ENCODE measurements around the gene DTX1. TPM values are rescaled to one million over a fixed set of nuclear protein-coding genes. Genes with fewer than 3 reads are reported as not detected.

The DTX1 gene
- total RNA-seq, 1 experiment from 2014 or later: 3.0 TPM

DNA sequence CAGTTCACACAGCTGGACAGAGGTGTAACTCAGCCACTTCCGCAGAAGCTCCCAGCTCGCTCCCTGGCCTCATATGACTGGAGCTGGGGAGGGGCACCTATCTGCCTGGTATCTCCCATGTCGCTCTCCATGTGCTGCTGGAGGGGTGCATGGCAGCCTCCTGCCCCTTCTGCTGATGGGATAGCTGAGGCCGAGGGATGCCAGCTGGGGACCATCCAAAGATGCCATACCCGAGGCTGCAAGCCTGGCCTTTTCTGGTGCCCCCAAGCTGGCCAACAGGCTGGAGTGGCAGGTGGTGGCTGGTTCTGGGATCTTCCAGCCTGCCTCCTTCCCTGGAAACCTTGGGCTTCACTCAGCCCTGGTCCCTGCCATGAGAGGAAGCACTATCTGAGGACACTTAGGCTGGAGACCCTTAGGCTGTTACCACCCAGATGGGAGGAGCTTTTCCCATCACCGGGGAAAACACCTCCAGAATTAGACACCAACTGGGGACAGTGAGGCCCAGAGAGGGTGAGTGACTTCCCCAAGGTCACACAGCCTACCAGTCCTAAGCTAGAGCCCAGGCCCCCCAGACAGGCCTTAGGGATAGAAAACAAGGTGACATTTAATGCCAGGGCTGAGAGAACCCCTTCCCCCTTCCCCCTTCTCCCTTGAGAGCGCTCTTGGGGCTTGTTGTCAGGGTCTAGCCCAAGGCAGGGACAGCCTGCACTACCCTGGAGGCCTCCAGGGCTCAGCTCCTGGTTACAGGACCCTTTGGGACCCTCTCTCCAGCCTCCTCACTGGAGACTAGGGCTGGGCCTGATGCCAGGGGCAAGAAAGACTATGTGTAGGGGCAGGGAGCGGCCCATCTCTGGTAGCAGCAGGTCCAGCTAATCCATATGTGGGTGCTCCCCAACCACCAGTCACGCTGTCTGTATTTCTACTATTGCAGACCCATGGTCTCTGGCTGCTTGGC lies 7.1 kb downstream of the DTX1 start:
- Histone ChIP-seq H3K79me1 (ENCODE audit: insufficient read depth, low read depth, low read length, poor library complexity, severe bottlenecking) (no peaks in the 10 kb centered on the region), H4K5ac (ENCODE audit: insufficient read length, low read depth, low read length) (no peak overlapping the region), H2BK20ac (ENCODE audit: low read depth, low read length, poor library complexity, severe bottlenecking) (no peak overlapping the region), H2AFZ (ENCODE audit: low read length) (no peak overlapping the region), H2BK12ac (ENCODE audit: insufficient read length, low read depth, low read length) (no peak overlapping the region), H3K4me1 (ENCODE audit: insufficient read depth, low read length) (peaks cover 4% of the 10 kb centered on the region; the same call in 1 of the 2 replicates), H3K18ac (ENCODE audit: insufficient read length, low read depth, low read length) (no peak overlapping the region), H3K23ac (ENCODE audit: insufficient read length, low read depth, low read length) (no peak overlapping the region), H2BK15ac (ENCODE audit: low read depth, low read length) (no peak overlapping the region), H3K27me3 (ENCODE audit: insufficient read depth, low read length) (no peaks in the 10 kb centered on the region; the same call in 1 of the 2 replicates), H3K27ac (ENCODE audit: insufficient read length, low read depth, low read length) (no peak overlapping the region), H3K23me2 (ENCODE audit: insufficient read length, low read depth, low read length, poor library complexity, severe bottlenecking) (peaks cover 2% of the 10 kb centered on the region), H3K4me2 (ENCODE audit: insufficient read depth, insufficient read length, low read length) (no peak overlapping the region), H2AK5ac (ENCODE audit: insufficient read length, low read length) (no peak overlapping the region), H3K79me2 (ENCODE audit: insufficient read depth, low read length) (no peaks in the 10 kb centered on the region), H3T11ph (ENCODE audit: low read length) (no peak overlapping the region), H2BK120ac (ENCODE audit: low read depth, low read length, poor library complexity, severe bottlenecking) (no peak overlapping the region), H4K20me1 (ENCODE audit: control insufficient read depth, insufficient read depth, insufficient read length) (no peaks in the 10 kb centered on the region), H3K14ac (ENCODE audit: insufficient read depth, low read length) (no peak overlapping the region), H2BK5ac (ENCODE audit: insufficient read length, low read length) (no peak overlapping the region), H3K9ac (ENCODE audit: extremely low read depth, insufficient read length, low read length) (no peak overlapping the region), H3K56ac (ENCODE audit: insufficient read length, low read depth, low read length) (no peak overlapping the region), H4K8ac (replicated peaks; ENCODE audit: insufficient read length, low read depth, low read length) (no peak overlapping the region), H3K4ac (ENCODE audit: low read depth, low read length) (no peak overlapping the region), H4K91ac (ENCODE audit: insufficient read length, low read depth, low read length) (no peak overlapping the region), H3K9me3 (ENCODE audit: control insufficient read depth, low read depth, low read length) (no peaks in the 10 kb centered on the region)
- Mint-ChIP-seq H3K36me3 (ENCODE audit: insufficient read depth in 1 of 3, low read depth in 3 of 3) (no peaks in the 10 kb centered on the region), H3K27ac (no peak overlapping the region), H3K4me3 (no peak overlapping the region), H3K4me1 (peaks cover 13 to 31% of the 10 kb centered on the region in 2 experiments), H3K9me3 (no peaks in the 10 kb centered on the region; a peak in 1 of 5 replicates), H3K27me3 (ENCODE audit: low read depth) (peaks cover 17% of the 10 kb centered on the region)
- peak; percentile 28 for DNase-seq
- TF ChIP-seq, protein P1, sequence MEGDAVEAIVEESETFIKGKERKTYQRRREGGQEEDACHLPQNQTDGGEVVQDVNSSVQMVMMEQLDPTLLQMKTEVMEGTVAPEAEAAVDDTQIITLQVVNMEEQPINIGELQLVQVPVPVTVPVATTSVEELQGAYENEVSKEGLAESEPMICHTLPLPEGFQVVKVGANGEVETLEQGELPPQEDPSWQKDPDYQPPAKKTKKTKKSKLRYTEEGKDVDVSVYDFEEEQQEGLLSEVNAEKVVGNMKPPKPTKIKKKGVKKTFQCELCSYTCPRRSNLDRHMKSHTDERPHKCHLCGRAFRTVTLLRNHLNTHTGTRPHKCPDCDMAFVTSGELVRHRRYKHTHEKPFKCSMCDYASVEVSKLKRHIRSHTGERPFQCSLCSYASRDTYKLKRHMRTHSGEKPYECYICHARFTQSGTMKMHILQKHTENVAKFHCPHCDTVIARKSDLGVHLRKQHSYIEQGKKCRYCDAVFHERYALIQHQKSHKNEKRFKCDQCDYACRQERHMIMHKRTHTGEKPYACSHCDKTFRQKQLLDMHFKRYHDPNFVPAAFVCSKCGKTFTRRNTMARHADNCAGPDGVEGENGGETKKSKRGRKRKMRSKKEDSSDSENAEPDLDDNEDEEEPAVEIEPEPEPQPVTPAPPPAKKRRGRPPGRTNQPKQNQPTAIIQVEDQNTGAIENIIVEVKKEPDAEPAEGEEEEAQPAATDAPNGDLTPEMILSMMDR (conservative IDR thresholded peaks at IDR 0.05): no peak
- no CpG with 5 or more reads among the region's 9 CpGs for WGBS (ENCODE audit: extremely low coverage, insufficient read length, low lambda C conversion rate)

Data from H9 (cell line).